ENCODE measurements around the gene INPP4B. TPM values are rescaled to one million over a fixed set of nuclear protein-coding genes. Genes with fewer than 3 reads are reported as not detected.
"Not testable (repeated sequence)": the region's sequence is repeated elsewhere in the genome, so short reads cannot be mapped to it uniquely, and the experiment has no call there.

INPP4B gene
- total and polyA plus RNA-seq, 7 experiments from 2014 or later: 52.8 to 77.5 (median 64.2) TPM

GRCh38 chr4:142516686-142517526 lies 329.2 kb downstream of the INPP4B start:
- H3K36me3 Mint-ChIP-seq: peaks cover 0 to 12% (median 0%) of the 10 kb centered on the region in 5 donors
- H3K27me3 Mint-ChIP-seq: no peaks in the 10 kb centered on the region
- Histone ChIP-seq H3K4me1 (ENCODE audit: control insufficient read depth in 2 of 2, insufficient read depth in 2 of 2, low read length in 2 of 2) (no peaks in the 10 kb centered on the region), H3K27me3 (ENCODE audit: control insufficient read depth in 2 of 2, insufficient read depth in 2 of 2, low read length in 2 of 2) (no peaks in the 10 kb centered on the region), H3K36me3 (ENCODE audit: control insufficient read depth in 2 of 3, insufficient read depth in 3 of 3, low read length in 3 of 3) (no peaks in the 10 kb centered on the region), H3K4me3 (ENCODE audit: low read length) (no peak overlapping the region), H3K9me3 (ENCODE audit: control insufficient read depth in 2 of 3, low read length in 3 of 3) (no peaks in the 10 kb centered on the region), H3K27ac (ENCODE audit: low read depth, low read length) (no peak overlapping the region)
- peaks cover 0 to 5% (median 0%) of the 10 kb centered on the region in 11 donors for H3K9me3 Mint-ChIP-seq
- ATAC-seq (no peak), DNase-seq (no peak)
- ChIA-PET CTCF (no interaction called here), POLR2A (no interaction called here)
- H3K27ac Mint-ChIP-seq: no peak overlapping the region
- peaks cover 0 to 5% (median 0%) of the 10 kb centered on the region in 7 donors for H3K4me1 Mint-ChIP-seq
- intact Hi-C loops (cut with micrococcal nuclease): no loop called here
- H3K4me3 Mint-ChIP-seq: no peak overlapping the region

- DNase-seq (no peak), ATAC-seq (no peak)
- ChIA-PET POLR2A (no interaction called here), CTCF (no interaction called here)
- no peaks in the 10 kb centered on the region for H3K9me3 ChIP-seq (ENCODE audit: control insufficient read depth in 2 of 3, low read length in 3 of 3)
- Mint-ChIP-seq H3K27ac (no peak overlapping the region), H3K4me3 (no peak overlapping the region), H3K27me3 (no peaks in the 10 kb centered on the region), H3K9me3 (peaks cover 0 to 3% (median 0%) of the 10 kb centered on the region in 11 donors), H3K36me3 (peaks cover 0 to 8% (median 0%) of the 10 kb centered on the region in 5 donors), H3K4me1 (no peaks in the 10 kb centered on the region)
- no peak overlapping the region for H3K27ac ChIP-seq (ENCODE audit: low read depth, low read length)
- no peaks in the 10 kb centered on the region for H3K4me1 ChIP-seq (ENCODE audit: control insufficient read depth in 2 of 2, insufficient read depth in 2 of 2, low read length in 2 of 2)
- H3K27me3 ChIP-seq (ENCODE audit: control insufficient read depth in 2 of 2, insufficient read depth in 2 of 2, low read length in 2 of 2): no peaks in the 10 kb centered on the region
- no peak overlapping the region for H3K4me3 ChIP-seq (ENCODE audit: low read length)
- intact Hi-C loops (cut with micrococcal nuclease): no loop called here
- H3K36me3 ChIP-seq (ENCODE audit: control insufficient read depth in 2 of 3, insufficient read depth in 3 of 3, low read length in 3 of 3): no peaks in the 10 kb centered on the region
These were observed 333.9 kb downstream of the INPP4B start for GRCh38 chr4:142512161-142512560.

- no peaks in the 10 kb centered on the region for H3K27me3 ChIP-seq (ENCODE audit: control insufficient read depth in 2 of 2, insufficient read depth in 2 of 2, low read length in 2 of 2)
- H3K9me3 ChIP-seq (ENCODE audit: control insufficient read depth in 2 of 3, low read length in 3 of 3): no peaks in the 10 kb centered on the region
- Mint-ChIP-seq H3K9me3 (no peaks in the 10 kb centered on the region), H3K4me3 (no peak overlapping the region), H3K36me3 (peaks cover 0 to 4% (median 0%) of the 10 kb centered on the region in 5 donors), H3K4me1 (peaks cover 0 to 4% (median 0%) of the 10 kb centered on the region in 7 donors), H3K27ac (no peak overlapping the region), H3K27me3 (no peaks in the 10 kb centered on the region)
- DNase-seq: no peak
- ChIA-PET POLR2A (no interaction called here), CTCF (interaction anchor here (0.6 kb wide), 1 partner anchor 93 kb away, joined by 3 read pairs; no protein-coding TSS in a partner anchor)
- intact Hi-C loops (cut with micrococcal nuclease): no loop called here
- H3K4me1 ChIP-seq (ENCODE audit: control insufficient read depth in 2 of 2, insufficient read depth in 2 of 2, low read length in 2 of 2): no peaks in the 10 kb centered on the region
- H3K36me3 ChIP-seq (ENCODE audit: control insufficient read depth in 2 of 3, insufficient read depth in 3 of 3, low read length in 3 of 3): no peaks in the 10 kb centered on the region
- H3K4me3 ChIP-seq (ENCODE audit: low read length): no peak overlapping the region
- ATAC-seq: no peak
- H3K27ac ChIP-seq (ENCODE audit: low read depth, low read length): no peak overlapping the region
These were observed 336.2 kb downstream of the INPP4B start for GRCh38 chr4:142509881-142510280.

- CTCF ChIA-PET: interaction anchor here (0.6 kb wide), 1 partner anchor 92 kb away, joined by 3 read pairs; no protein-coding TSS in a partner anchor
- not testable (repeated sequence) for DNase-seq
These were observed 336.7 kb downstream of the INPP4B start for GRCh38 chr4:142509381-142509780.

GRCh38 chr4:142500966-142501365 lies 345.1 kb downstream of the INPP4B start:
- CTCF ChIA-PET: no interaction called here
- Histone ChIP-seq H3K4me3 (ENCODE audit: low read length) (no peak overlapping the region), H3K4me1 (ENCODE audit: control insufficient read depth in 2 of 2, insufficient read depth in 2 of 2, low read length in 2 of 2) (no peaks in the 10 kb centered on the region), H3K27me3 (ENCODE audit: control insufficient read depth in 2 of 2, insufficient read depth in 2 of 2, low read length in 2 of 2) (no peaks in the 10 kb centered on the region), H3K36me3 (ENCODE audit: control insufficient read depth in 2 of 3, insufficient read depth in 3 of 3, low read length in 3 of 3) (no peaks in the 10 kb centered on the region), H3K27ac (ENCODE audit: low read depth, low read length) (no peak overlapping the region), H3K9me3 (ENCODE audit: control insufficient read depth in 2 of 3, low read length in 3 of 3) (no peaks in the 10 kb centered on the region)
- peaks cover 0 to 3% (median 0%) of the 10 kb centered on the region in 5 donors for H3K36me3 Mint-ChIP-seq
- ATAC-seq: no peak
- H3K27me3 Mint-ChIP-seq: no peaks in the 10 kb centered on the region
- H3K4me1 Mint-ChIP-seq: peaks cover 0 to 10% (median 5%) of the 10 kb centered on the region in 7 donors
- no peak for DNase-seq
- POLR2A ChIA-PET: no interaction called here
- no peak overlapping the region for H3K27ac Mint-ChIP-seq
- no peak overlapping the region for H3K4me3 Mint-ChIP-seq
- intact Hi-C loops (cut with micrococcal nuclease): no loop called here
- no peaks in the 10 kb centered on the region for H3K9me3 Mint-ChIP-seq

More at GRCh38 chr4:142509381-142509780, 336.7 kb downstream of the INPP4B start:
- H3K36me3 ChIP-seq (ENCODE audit: control insufficient read depth in 2 of 3, insufficient read depth in 3 of 3, low read length in 3 of 3); H3K27me3 ChIP-seq (ENCODE audit: control insufficient read depth in 2 of 2, insufficient read depth in 2 of 2, low read length in 2 of 2); intact Hi-C loops (cut with micrococcal nuclease); ATAC-seq; H3K36me3 Mint-ChIP-seq; H3K4me3 ChIP-seq (ENCODE audit: low read length); H3K4me1 ChIP-seq (ENCODE audit: control insufficient read depth in 2 of 2, insufficient read depth in 2 of 2, low read length in 2 of 2); H3K27me3 Mint-ChIP-seq; H3K27ac Mint-ChIP-seq; H3K27ac ChIP-seq (ENCODE audit: low read depth, low read length); H3K9me3 ChIP-seq (ENCODE audit: control insufficient read depth in 2 of 3, low read length in 3 of 3); POLR2A ChIA-PET; H3K9me3 Mint-ChIP-seq; H3K4me1 Mint-ChIP-seq; H3K4me3 Mint-ChIP-seq: not testable (repeated sequence)

GRCh38 chr4:142497606-142498005 lies 348.5 kb downstream of the INPP4B start:
- no peaks in the 10 kb centered on the region for H3K9me3 ChIP-seq (ENCODE audit: control insufficient read depth in 2 of 3, low read length in 3 of 3)
- no peak overlapping the region for H3K4me3 ChIP-seq (ENCODE audit: low read length)
- CTCF ChIA-PET: interaction anchor here (1.0 kb wide), 1 partner anchor 221 kb away, joined by 4 read pairs; no protein-coding TSS in a partner anchor
- H3K27me3 ChIP-seq (ENCODE audit: control insufficient read depth in 2 of 2, insufficient read depth in 2 of 2, low read length in 2 of 2): no peaks in the 10 kb centered on the region
- H3K36me3 Mint-ChIP-seq: peaks cover 0 to 9% (median 0%) of the 10 kb centered on the region in 5 donors
- no peaks in the 10 kb centered on the region for H3K4me1 ChIP-seq (ENCODE audit: control insufficient read depth in 2 of 2, insufficient read depth in 2 of 2, low read length in 2 of 2)
- DNase-seq (no peak), ATAC-seq (no peak)
- H3K4me3 Mint-ChIP-seq: no peak overlapping the region
- H3K4me1 Mint-ChIP-seq: peaks cover 0 to 10% (median 5%) of the 10 kb centered on the region in 7 donors
- H3K27ac ChIP-seq (ENCODE audit: low read depth, low read length): no peak overlapping the region
- POLR2A ChIA-PET: no interaction called here
- intact Hi-C loops (cut with micrococcal nuclease): no loop called here
- peaks cover 0 to 14% (median 0%) of the 10 kb centered on the region in 11 donors for H3K9me3 Mint-ChIP-seq
- no peaks in the 10 kb centered on the region for H3K36me3 ChIP-seq (ENCODE audit: control insufficient read depth in 2 of 3, insufficient read depth in 3 of 3, low read length in 3 of 3)
- no peaks in the 10 kb centered on the region for H3K27me3 Mint-ChIP-seq
- H3K27ac Mint-ChIP-seq: no peak overlapping the region
